Measurements from ENCODE around the gene RAB40B.

Gene RAB40B

DNA sequence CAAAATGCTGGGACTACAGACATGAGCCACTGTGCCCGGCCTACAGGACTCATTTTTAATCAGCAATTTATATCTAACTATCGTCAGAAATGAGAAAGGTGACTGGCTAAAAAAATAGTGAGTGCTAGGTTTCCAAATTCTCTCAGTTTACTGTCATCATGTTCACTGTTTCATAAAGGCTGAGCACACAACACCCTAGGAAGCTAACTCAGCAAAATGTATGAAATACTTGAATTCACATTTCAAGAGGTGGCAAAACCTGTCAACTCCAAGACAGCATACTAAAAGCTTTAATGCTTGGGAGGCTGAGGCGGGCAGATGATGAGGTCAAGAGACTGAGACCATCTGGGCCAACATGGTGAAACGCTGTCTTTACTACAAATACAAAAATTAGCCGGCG is 67.0 kb downstream of the RAB40B start:
- Histone ChIP-seq H3K9me3 (ENCODE audit: control insufficient read depth, low read length) (no peaks in the 10 kb centered on the region), H3K36me3 (ENCODE audit: control insufficient read depth, insufficient read depth, low read length) (peaks cover 16% of the 10 kb centered on the region), H3K4me1 (ENCODE audit: control insufficient read depth, insufficient read depth, low read length) (no peaks in the 10 kb centered on the region), H3K27me3 (ENCODE audit: control insufficient read depth, insufficient read depth, low read length, poor library complexity, severe bottlenecking) (no peaks in the 10 kb centered on the region), H3K4me3 (ENCODE audit: insufficient read depth, low read depth, low read length) (no peak overlapping the region), H3K27ac (ENCODE audit: insufficient read depth, low read depth, low read length, poor library complexity, severe bottlenecking) (no peak overlapping the region)
- WGBS, 2 experiments = 95 to 96% methylated on average over 6 of the region's 6 CpGs

DNA sequence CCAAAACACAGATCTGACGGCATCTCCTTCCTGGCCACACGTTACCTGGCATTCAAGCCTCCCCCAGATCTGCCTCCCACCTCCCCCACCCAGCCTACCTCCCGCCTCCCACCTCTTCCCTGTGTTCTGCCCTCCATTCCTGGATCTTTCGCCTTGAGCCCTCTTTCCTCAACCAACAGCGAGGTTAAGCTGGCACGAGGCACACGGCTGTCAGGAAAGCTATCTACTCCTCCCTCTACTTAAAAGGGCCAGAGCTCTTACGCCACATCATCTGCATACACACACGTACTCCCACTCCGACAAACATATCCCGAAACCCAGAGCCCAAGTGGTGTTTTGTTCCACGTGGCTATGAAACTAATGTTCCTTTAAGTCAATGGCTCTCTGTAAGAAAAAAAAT is 68.3 kb downstream of the RAB40B start:
- Histone ChIP-seq H3K27ac (ENCODE audit: insufficient read depth, low read depth, low read length, poor library complexity, severe bottlenecking) (no peak overlapping the region), H3K36me3 (ENCODE audit: control insufficient read depth, insufficient read depth, low read length) (peaks cover 21% of the 10 kb centered on the region), H3K4me3 (ENCODE audit: insufficient read depth, low read depth, low read length) (no peak overlapping the region), H3K4me1 (ENCODE audit: control insufficient read depth, insufficient read depth, low read length) (no peaks in the 10 kb centered on the region), H3K9me3 (ENCODE audit: control insufficient read depth, low read length) (no peaks in the 10 kb centered on the region), H3K27me3 (ENCODE audit: control insufficient read depth, insufficient read depth, low read length, poor library complexity, severe bottlenecking) (no peaks in the 10 kb centered on the region)
- WGBS, 2 experiments = 94 to 96% methylated on average over 12 of the region's 12 CpGs

DNA sequence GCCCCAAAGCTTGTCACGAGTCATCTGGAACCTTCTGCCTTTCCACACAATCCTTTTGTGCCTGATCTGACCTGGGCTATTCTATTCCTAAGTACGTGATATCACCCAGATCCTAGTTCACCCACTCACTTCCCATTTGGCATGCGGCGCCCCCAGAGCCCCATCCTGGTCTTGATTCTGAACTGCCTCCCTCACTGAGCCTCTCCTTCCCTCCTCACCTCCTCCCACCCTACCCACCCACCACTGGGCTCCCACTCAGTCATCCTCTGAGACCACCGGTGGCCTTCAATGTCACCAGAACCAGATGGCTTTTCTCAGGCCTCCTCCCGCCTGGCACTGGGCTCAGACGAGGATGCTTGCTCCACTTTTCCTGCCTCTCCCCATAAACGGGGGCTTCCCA is 68.8 kb downstream of the RAB40B start:
- Histone ChIP-seq H3K36me3 (ENCODE audit: control insufficient read depth, insufficient read depth, low read length) (peaks cover 26% of the 10 kb centered on the region), H3K4me1 (ENCODE audit: control insufficient read depth, insufficient read depth, low read length) (no peaks in the 10 kb centered on the region), H3K4me3 (ENCODE audit: insufficient read depth, low read depth, low read length) (no peak overlapping the region), H3K27ac (ENCODE audit: insufficient read depth, low read depth, low read length, poor library complexity, severe bottlenecking) (no peak overlapping the region), H3K27me3 (ENCODE audit: control insufficient read depth, insufficient read depth, low read length, poor library complexity, severe bottlenecking) (no peaks in the 10 kb centered on the region), H3K9me3 (ENCODE audit: control insufficient read depth, low read length) (no peaks in the 10 kb centered on the region)
- WGBS, 2 experiments = 92% methylated on average over 8 of the region's 8 CpGs

- no peak overlapping the region for H3K4me3 ChIP-seq (ENCODE audit: insufficient read depth, low read depth, low read length)
- no peaks in the 10 kb centered on the region for H3K27me3 ChIP-seq (ENCODE audit: control insufficient read depth, insufficient read depth, low read length, poor library complexity, severe bottlenecking)
- H3K9me3 ChIP-seq (ENCODE audit: control insufficient read depth, low read length) = no peaks in the 10 kb centered on the region
- 96 to 97% methylated on average over 21 of the region's 21 CpGs for WGBS, 2 experiments
- H3K27ac ChIP-seq (ENCODE audit: insufficient read depth, low read depth, low read length, poor library complexity, severe bottlenecking) = no peak overlapping the region
- no peaks in the 10 kb centered on the region for H3K4me1 ChIP-seq (ENCODE audit: control insufficient read depth, insufficient read depth, low read length)
- H3K36me3 ChIP-seq (ENCODE audit: control insufficient read depth, insufficient read depth, low read length) = peaks cover 25% of the 10 kb centered on the region
These were observed 71.1 kb downstream of the RAB40B start for GRCh38 chr17:82627405-82627804.

GRCh38 chr17:82623707-82624106 is 74.8 kb downstream of the RAB40B start:
- 94 to 95% methylated on average over 15 of the region's 15 CpGs for WGBS, 2 experiments
- no peaks in the 10 kb centered on the region for H3K4me1 ChIP-seq (ENCODE audit: control insufficient read depth, insufficient read depth, low read length)
- no peaks in the 10 kb centered on the region for H3K9me3 ChIP-seq (ENCODE audit: control insufficient read depth, low read length)
- no peaks in the 10 kb centered on the region for H3K27me3 ChIP-seq (ENCODE audit: control insufficient read depth, insufficient read depth, low read length, poor library complexity, severe bottlenecking)
- no peak overlapping the region for H3K27ac ChIP-seq (ENCODE audit: insufficient read depth, low read depth, low read length, poor library complexity, severe bottlenecking)
- no peak overlapping the region for H3K4me3 ChIP-seq (ENCODE audit: insufficient read depth, low read depth, low read length)
- peaks cover 29% of the 10 kb centered on the region for H3K36me3 ChIP-seq (ENCODE audit: control insufficient read depth, insufficient read depth, low read length)

GRCh38 chr17:82619641-82620040 is 78.9 kb downstream of the RAB40B start:
- WGBS, 2 experiments = 95 to 97% methylated on average over 10 of the region's 10 CpGs

GRCh38 chr17:82619211-82619610 is 79.3 kb downstream of the RAB40B start:
- WGBS, 2 experiments = 92 to 96% methylated on average over 7 of the region's 7 CpGs
- Histone ChIP-seq H3K4me1 (ENCODE audit: control insufficient read depth, insufficient read depth, low read length) (no peaks in the 10 kb centered on the region), H3K27me3 (ENCODE audit: control insufficient read depth, insufficient read depth, low read length, poor library complexity, severe bottlenecking) (no peaks in the 10 kb centered on the region), H3K36me3 (ENCODE audit: control insufficient read depth, insufficient read depth, low read length) (peaks cover 37% of the 10 kb centered on the region), H3K4me3 (ENCODE audit: insufficient read depth, low read depth, low read length) (no peak overlapping the region), H3K27ac (ENCODE audit: insufficient read depth, low read depth, low read length, poor library complexity, severe bottlenecking) (no peak overlapping the region), H3K9me3 (ENCODE audit: control insufficient read depth, low read length) (no peaks in the 10 kb centered on the region)

More at GRCh38 chr17:82619641-82620040, 78.9 kb downstream of the RAB40B start:
- Histone ChIP-seq H3K4me1 (ENCODE audit: control insufficient read depth, insufficient read depth, low read length) (no peaks in the 10 kb centered on the region), H3K4me3 (ENCODE audit: insufficient read depth, low read depth, low read length) (no peak overlapping the region), H3K27ac (ENCODE audit: insufficient read depth, low read depth, low read length, poor library complexity, severe bottlenecking) (no peak overlapping the region), H3K36me3 (ENCODE audit: control insufficient read depth, insufficient read depth, low read length) (peaks cover 39% of the 10 kb centered on the region), H3K9me3 (ENCODE audit: control insufficient read depth, low read length) (no peaks in the 10 kb centered on the region), H3K27me3 (ENCODE audit: control insufficient read depth, insufficient read depth, low read length, poor library complexity, severe bottlenecking) (no peaks in the 10 kb centered on the region)

DNA sequence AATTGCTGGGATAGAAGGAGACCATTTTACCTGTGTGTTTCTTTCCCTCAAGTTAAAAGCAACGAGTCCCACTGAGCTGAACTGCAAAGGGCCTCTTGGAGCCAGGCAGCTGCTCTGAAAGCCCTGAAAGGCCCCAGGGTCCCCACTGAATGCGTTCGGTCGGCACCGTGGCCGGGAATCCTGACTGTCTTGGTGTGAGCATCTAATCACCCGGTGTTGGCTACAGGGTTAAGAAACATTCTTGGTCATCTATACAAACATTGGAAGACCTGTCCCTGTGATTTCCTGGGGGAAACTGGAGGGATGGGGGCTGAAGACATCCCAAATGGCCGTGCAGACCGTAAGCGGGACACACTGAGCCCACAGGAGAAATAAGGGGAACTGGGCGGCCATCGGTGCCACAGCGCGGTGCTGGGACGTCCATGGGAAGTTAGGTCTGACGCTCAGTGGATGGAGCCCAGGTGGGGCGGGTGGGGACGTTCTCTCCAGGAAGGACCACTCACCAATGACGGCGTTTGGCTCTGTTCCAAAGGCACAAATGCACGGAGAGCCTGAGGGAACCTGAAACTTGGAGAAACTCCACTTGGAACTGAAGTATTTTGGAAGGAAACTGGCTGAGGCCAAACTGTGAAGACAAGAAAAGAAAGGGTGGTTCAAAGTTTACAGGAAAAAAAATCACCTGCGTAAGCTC is 82.3 kb downstream of the RAB40B start:
- H3K36me3 ChIP-seq (ENCODE audit: control insufficient read depth, insufficient read depth, low read length) = peaks cover 38% of the 10 kb centered on the region
- WGBS, 2 experiments = 95 to 97% methylated on average over 22 of the region's 22 CpGs

GRCh38 chr17:82615084-82616020 is 83.1 kb downstream of the RAB40B start:
- H3K36me3 ChIP-seq (ENCODE audit: control insufficient read depth, insufficient read depth, low read length) = peaks cover 38% of the 10 kb centered on the region
- H3K27ac ChIP-seq (ENCODE audit: insufficient read depth, low read depth, low read length, poor library complexity, severe bottlenecking) = no peak overlapping the region
- no peaks in the 10 kb centered on the region for H3K4me1 ChIP-seq (ENCODE audit: control insufficient read depth, insufficient read depth, low read length)
- H3K27me3 ChIP-seq (ENCODE audit: control insufficient read depth, insufficient read depth, low read length, poor library complexity, severe bottlenecking) = no peaks in the 10 kb centered on the region
- no peak overlapping the region for H3K4me3 ChIP-seq (ENCODE audit: insufficient read depth, low read depth, low read length)
- no peaks in the 10 kb centered on the region for H3K9me3 ChIP-seq (ENCODE audit: control insufficient read depth, low read length)
- WGBS, 2 experiments = 94 to 95% methylated on average over 45 of the region's 45 CpGs

More for the DNA sequence above, 82.3 kb downstream of the RAB40B start:
- no peak overlapping the region for H3K27ac ChIP-seq (ENCODE audit: insufficient read depth, low read depth, low read length, poor library complexity, severe bottlenecking)
- H3K4me1 ChIP-seq (ENCODE audit: control insufficient read depth, insufficient read depth, low read length) = no peaks in the 10 kb centered on the region
- H3K9me3 ChIP-seq (ENCODE audit: control insufficient read depth, low read length) = no peaks in the 10 kb centered on the region
- H3K27me3 ChIP-seq (ENCODE audit: control insufficient read depth, insufficient read depth, low read length, poor library complexity, severe bottlenecking) = no peaks in the 10 kb centered on the region
- no peak overlapping the region for H3K4me3 ChIP-seq (ENCODE audit: insufficient read depth, low read depth, low read length)

GRCh38 chr17:82614095-82614631 is 84.3 kb downstream of the RAB40B start:
- no peaks in the 10 kb centered on the region for H3K27me3 ChIP-seq (ENCODE audit: control insufficient read depth, insufficient read depth, low read length, poor library complexity, severe bottlenecking)
- H3K9me3 ChIP-seq (ENCODE audit: control insufficient read depth, low read length) = no peaks in the 10 kb centered on the region
- WGBS, 2 experiments = 93 to 94% methylated on average over 22 of the region's 22 CpGs
- H3K4me1 ChIP-seq (ENCODE audit: control insufficient read depth, insufficient read depth, low read length) = no peaks in the 10 kb centered on the region
- H3K27ac ChIP-seq (ENCODE audit: insufficient read depth, low read depth, low read length, poor library complexity, severe bottlenecking) = no peak overlapping the region
- H3K4me3 ChIP-seq (ENCODE audit: insufficient read depth, low read depth, low read length) = no peak overlapping the region
- peaks cover 38% of the 10 kb centered on the region for H3K36me3 ChIP-seq (ENCODE audit: control insufficient read depth, insufficient read depth, low read length)

Data from ectodermal cell (in vitro differentiated cells).